GM10266 (cell line): ENCODE results near the gene ELP4.
A peak's percentile ranks its signal among the peaks of the same experiment; 100 is the strongest.

ENCODE experiments used
- DNase-seq: peaks from one replicate; pipeline ENCODE4 v3.0.0; 2012; ENCODE audit errors: extremely low spot score
- TF ChIP-seq, protein P1 (sequence below): IDR thresholded peaks from 2 replicates; pipeline ENCODE4 v1.5.1; 2012; ENCODE audit warnings: mild to moderate bottlenecking, low read depth; ENCODE audit not compliant: control insufficient read depth, insufficient read depth; ENCODE audit errors: missing control alignments

Gene ELP4

DNA sequence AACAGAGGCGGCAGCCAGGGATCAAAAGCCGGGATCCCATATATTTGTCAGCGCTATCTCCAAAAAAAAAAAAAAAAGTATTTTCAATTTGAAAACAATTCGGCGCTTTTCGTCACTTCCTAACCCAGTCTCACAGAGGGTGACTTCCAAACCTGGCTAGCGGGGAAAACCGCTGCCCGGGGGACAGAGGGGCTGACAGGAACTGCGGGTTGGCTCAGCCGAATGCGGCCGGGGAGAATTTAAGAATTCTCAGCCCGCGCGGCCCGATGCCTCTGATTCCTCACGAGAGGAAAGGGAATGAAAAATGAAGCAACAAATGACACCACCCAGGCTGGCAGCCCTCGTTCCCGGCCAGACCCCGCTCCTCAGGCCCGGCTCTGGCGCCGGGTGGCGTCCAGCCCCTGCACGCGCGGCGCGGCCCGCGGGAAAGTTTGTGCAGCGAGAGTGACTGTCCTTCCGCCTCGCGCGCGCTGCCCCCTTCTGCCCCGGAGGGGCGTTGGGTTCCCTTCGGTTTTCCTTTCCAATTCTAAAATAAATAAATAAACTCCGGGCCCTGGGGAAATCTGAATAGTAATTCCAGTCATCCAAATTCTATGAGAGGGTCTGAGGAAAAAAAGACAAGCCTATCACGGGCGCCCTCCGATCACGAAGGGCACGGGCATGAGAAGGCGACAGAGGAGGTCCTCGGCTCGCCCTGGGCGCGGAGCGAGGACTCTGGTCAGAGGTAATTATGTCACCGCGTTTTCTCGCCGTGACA lies 306.3 kb downstream of the ELP4 start:
- peak; percentile 34 for DNase-seq
- TF ChIP-seq, protein P1, sequence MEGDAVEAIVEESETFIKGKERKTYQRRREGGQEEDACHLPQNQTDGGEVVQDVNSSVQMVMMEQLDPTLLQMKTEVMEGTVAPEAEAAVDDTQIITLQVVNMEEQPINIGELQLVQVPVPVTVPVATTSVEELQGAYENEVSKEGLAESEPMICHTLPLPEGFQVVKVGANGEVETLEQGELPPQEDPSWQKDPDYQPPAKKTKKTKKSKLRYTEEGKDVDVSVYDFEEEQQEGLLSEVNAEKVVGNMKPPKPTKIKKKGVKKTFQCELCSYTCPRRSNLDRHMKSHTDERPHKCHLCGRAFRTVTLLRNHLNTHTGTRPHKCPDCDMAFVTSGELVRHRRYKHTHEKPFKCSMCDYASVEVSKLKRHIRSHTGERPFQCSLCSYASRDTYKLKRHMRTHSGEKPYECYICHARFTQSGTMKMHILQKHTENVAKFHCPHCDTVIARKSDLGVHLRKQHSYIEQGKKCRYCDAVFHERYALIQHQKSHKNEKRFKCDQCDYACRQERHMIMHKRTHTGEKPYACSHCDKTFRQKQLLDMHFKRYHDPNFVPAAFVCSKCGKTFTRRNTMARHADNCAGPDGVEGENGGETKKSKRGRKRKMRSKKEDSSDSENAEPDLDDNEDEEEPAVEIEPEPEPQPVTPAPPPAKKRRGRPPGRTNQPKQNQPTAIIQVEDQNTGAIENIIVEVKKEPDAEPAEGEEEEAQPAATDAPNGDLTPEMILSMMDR, result no peak

DNA sequence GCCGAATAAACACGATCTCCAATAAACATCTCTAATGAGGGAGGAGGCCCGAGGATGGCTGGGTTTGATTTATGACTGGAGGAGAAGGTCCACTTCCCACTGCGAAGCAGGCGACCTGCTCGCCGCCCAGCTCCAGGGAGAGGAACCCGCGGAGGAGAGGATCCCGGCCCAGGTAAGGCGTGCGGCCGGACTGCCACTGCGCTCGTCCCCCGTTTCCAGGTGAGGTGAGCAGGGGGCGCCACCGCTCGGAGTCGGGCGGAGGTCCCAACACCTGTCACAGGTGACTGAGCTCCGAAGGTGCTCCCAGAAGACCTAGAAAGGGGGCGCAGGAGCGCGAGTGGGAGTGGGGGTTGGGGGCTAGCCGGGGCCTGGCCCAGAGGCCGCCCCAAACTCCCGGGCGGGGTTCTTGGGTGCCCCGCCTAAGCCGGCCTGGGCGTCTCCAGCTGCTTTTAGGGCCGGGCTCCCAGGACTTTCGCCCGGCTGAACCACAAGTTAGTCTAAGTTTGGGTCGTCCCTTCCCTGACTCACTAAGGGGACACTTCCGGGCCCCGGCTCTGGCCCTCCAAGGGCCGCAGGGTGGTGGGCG lies 307.0 kb downstream of the ELP4 start:
- TF ChIP-seq, protein P1, result no peak
- DNase-seq, result peak; percentile 59

DNA sequence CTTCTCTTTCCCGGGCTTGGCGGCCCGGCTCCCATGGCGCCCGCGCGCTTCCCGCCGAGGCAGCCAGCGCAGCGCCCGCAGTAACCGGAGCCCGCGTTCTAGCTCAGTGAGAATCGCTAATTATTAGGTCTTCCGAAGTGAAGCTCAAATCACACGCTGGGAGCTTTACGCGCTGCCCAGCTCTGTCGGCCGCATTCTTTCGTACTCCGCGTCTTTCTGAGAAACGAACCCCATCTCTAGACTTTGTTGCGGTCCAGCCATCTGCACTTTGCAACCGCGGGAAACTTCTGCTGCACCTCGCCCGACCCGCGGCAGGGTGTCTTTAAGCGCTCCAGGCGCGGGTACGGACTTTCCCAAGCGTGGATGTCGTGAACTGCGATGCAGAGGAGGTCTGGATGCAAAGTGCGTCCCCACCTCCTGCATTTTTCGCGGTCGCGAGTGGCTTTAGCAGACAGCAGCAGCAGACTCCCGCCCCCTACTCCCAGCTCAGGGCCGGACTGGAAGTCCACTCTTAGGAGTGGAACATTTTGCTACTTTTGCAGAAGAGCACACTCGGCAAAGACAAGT lies 307.6 kb downstream of the ELP4 start:
- TF ChIP-seq, protein P1, result no peak
- peak; percentile 60 for DNase-seq

DNA sequence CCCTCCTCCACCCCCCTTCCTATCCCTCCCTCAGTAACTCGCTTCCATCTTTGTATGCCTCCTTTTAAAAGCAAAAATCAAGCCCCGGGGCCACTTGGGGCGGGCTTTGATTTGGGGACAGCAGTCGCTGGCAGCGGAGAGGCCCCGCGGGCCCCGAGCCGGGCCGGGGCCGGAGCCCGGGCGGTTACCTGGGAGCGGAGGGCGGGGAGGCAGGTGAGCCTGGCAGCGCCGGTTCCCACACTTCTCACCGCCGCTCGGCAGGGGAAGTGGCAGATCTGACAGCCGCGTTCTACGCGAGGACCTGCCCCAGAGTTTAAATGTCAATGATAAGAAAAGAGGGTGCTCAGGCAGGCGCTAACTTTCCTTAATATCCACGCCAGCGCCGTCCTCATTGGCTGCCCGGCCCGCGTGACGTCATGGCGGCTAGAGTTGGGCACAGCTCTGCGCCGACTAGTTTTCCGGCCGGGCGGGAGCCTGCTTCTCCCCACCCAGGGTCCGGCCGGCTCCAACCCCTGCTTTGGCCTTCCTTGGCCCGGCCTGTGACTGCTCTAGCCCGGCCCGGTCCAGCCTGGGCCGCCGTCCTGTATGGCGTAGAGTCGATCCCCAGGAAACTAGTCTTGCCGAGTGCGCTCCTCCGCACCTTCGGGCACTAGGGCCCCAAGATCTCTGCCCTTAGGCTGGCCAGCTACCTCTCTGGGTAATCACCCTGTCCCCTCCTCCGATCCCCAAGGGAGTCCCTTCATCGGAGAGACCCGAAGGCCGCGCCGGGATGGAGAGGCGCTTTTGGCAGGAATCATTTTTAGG lies 308.3 kb downstream of the ELP4 start:
- TF ChIP-seq, protein P1, result no peak
- peak; percentile 45 for DNase-seq

DNA sequence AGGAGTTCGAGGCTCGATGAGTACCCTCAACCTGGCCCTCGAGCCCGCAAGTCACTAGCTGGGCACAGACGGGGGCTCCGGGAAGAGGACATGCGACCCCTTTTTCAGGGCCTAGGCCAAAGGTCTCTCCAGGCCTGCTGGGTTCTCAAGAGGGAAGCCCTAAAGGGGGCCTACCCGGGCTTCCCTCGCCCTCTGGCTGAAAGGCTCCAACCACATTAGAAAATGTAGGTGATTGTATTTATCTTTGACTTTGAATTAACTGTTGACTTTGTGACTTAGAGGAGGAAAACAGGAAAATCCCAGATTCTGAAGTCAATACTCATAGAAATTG lies 308.8 kb downstream of the ELP4 start:
- DNase-seq, result peak; percentile 31
- TF ChIP-seq, protein P1, result no peak

DNA sequence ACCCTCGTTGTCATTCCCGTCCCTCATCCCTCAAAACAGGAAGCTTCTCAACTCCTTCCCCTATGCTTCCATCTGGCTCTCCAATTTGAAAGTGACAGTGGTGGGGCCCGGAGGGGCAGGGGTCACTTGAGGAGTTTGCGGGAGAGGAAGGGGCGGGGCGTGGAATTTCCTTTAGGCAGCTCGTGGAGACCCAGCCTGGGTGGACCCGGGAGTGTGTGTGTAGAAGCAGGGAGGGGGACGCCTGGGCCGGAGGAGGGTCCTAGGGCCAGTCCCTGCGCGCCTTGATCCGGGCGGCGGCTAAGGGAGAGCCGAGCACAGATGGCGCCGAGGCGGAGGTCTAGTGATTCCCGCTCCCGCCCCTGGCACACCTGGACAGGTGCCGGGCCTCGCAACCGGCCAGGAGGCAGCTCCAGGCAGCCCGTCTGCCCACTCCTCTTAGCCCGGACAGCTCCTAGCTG lies 309.3 kb downstream of the ELP4 start:
- TF ChIP-seq, protein P1, result no peak
- DNase-seq, result no peak
